GM13976 (cell line): ENCODE measurements around the gene CEP112.

Source experiments
- DNase-seq: peaks from one replicate; pipeline ENCODE4 v3.0.0; 2012; ENCODE audit warnings: low spot score
- CTCF ChIP-seq: IDR thresholded peaks from 2 replicates; pipeline ENCODE4 v1.5.1; 2012; ENCODE audit warnings: borderline replicate concordance, mild to moderate bottlenecking; ENCODE audit not compliant: insufficient read depth; ENCODE audit errors: extremely low read depth, missing control alignments, control extremely low read depth
- in situ Hi-C: fragments of 300-500 bp; cut with MboI; formaldehyde crosslinking; loops from one replicate; pipeline ENCODE4 v1.12.0; 2022; ENCODE audit warnings: low sequenced_read_pairs, mixed read lengths, inconsistent platforms; ENCODE audit not compliant: unreplicated experiment

The CEP112 gene

DNA sequence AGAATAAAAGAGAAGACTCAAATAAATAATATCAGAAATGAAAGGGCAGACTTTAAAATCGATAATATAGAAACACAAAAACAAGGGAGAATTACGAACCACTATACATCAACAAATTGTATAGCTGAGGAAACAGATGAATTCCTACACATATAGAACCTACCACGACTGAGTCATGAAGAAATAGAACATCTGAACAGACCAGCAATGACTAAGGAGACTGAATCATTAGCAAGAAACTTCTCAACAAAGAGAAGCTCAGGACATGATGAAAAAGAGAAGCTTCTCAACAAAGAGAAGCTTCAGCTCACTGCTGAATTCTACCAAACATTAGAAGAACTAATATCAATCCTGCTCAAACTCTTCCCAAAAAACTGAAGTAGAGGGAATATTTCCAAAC is 255.9 kb downstream of the CEP112 start:
- no peak for TF ChIP-seq CTCF
- no peak for DNase-seq
- in situ Hi-C loops: no loop called here

DNA sequence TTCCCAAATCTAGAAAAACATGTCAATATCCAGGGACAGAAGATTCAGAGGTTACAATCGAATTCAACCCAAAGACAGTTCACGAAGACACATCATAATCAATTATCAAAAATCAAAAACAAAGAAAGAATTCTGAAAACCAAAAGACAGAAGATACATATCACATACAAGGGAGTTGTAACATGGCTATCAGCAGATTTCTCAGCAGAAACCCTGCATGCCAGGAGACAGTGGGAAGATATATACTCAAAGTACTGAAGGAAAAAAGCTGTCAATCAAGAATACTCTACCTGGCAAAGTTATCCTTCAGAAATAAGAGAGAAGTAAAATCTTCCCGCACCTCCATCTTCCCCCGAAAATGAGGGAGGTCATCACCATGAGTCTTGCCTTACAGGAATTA is 258.6 kb downstream of the CEP112 start:
- in situ Hi-C loops: no loop called here

GRCh38 chr17:65931246-65932149 is 260.4 kb downstream of the CEP112 start:
- in situ Hi-C loops: no loop called here
- no peak for TF ChIP-seq CTCF
- DNase-seq: no peak

More for the DNA sequence above, 258.6 kb downstream of the CEP112 start:
- TF ChIP-seq CTCF: no peak
- no peak for DNase-seq

DNA sequence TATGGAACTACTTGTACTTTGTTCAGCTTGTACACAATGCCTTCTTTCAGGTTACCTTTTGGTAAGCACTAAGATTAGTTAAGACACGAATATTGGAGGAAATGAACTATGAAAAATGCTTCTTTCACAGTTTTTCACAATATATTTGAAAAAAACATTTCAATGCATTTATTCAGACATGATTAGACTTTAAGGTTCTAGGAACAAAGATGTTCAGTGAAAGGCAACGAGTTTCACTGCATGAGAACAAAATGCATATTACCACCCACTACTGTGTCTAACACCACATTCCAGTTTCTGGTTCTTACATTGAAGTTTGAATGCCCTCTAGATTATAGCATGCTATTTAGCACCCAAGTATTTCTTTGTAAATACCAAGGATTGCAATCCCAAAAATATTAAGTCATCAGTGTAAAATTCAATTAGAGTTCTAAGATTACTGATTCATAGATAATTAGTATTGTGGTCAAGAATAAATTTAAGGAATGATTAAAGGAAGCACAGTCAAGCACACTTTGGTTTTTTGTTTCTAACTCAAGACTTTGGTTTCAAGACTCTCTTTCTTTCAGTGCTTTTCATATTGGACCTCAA is 261.7 kb downstream of the CEP112 start:
- in situ Hi-C loops: no loop called here
- no peak for DNase-seq
- TF ChIP-seq CTCF: no peak

- in situ Hi-C loops: no loop called here
- DNase-seq: no peak
- TF ChIP-seq CTCF: no peak
Observed at GRCh38 chr17:65926599-65926998, 265.3 kb downstream of the CEP112 start.

DNA sequence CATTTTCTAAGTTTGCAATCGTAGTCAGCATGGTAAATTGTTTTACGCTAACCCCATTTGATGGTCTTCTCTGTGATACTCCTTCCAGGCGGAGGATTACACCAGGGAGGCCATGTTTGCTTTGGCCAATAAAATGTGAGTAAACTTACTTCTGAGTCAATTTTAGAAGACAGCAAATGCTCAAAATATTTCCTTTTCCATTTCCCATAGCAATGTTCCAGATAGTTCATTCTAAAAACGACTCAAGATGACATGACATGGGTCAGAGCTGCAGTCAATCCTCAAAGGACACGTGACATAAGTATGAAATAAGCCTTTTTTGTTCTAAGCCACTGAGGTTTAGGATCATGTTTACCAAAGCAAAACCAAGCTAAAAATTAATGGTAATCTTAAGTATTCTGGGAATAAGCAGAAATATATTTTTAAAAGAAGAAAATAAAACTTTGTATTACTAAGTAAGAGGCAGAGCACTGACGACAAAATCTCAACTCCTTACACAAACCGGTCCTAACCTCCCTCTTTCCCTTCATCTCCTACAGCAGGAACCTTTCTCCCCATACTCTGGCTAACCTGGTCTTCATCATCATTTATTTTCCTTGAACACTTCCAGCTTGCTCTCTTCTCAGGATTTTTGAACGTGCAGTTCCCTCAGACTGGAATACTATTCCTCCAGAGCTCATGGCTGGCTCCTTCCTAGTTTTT is 266.2 kb downstream of the CEP112 start:
- in situ Hi-C loops: no loop called here
- no peak for TF ChIP-seq CTCF
- no peak for DNase-seq
